IMR-90 (cell line): ENCODE data around the gene CFAP97D2. TPM values are rescaled to one million over a fixed set of nuclear protein-coding genes. Genes with fewer than 3 reads are reported as not detected.

Source experiments
- ATAC-seq: fragments of 200-7000 bp; cut with Tn5 transposase; 2 replicates; pipeline ENCODE4 v1.9.1; 2020; ENCODE audit warnings: low read depth, mild to moderate bottlenecking, moderate library complexity
- BruUV-seq: library from RNA; stranded (reverse); fragments of 400-500 nt; replicated peaks from 2 replicates; lab custom pipeline; 2021; lab: Mats Ljungman, UMichigan
- CTCF ChIA-PET: fragments of 300-600 bp; formaldehyde crosslinking; extraction: SDS; loops from one replicate; lab custom pipeline; 2021; ENCODE audit warnings: antibody characterized with exemption; lab: Yijun Ruan, JAX
- POLR2A ChIA-PET: fragments of 300-600 bp; sonication (Branson Sonifier 250); formaldehyde crosslinking; loops from one replicate; lab custom pipeline; 2022; ENCODE audit warnings: antibody characterized with exemption; ENCODE audit not compliant: unreplicated experiment; lab: Charles Lee
- DNase-seq: peaks from one replicate; pipeline ENCODE4 v3.0.0; 2013
- H2AFZ ChIP-seq: replicated peaks from 2 replicates; pipeline ENCODE3; 2013; ENCODE audit warnings: low read length, mild to moderate bottlenecking; ENCODE audit not compliant: poor library complexity
- H2AK5ac ChIP-seq: 2 replicates; pipeline ENCODE4 v1.6.1; 2013; ENCODE audit warnings: low read depth, low read length, inconsistent platforms
- H2AK9ac ChIP-seq: replicated peaks from 2 replicates; pipeline ENCODE3; 2013; ENCODE audit warnings: mild to moderate bottlenecking, low read depth, low read length, moderate library complexity; ENCODE audit not compliant: poor library complexity
- H2BK120ac ChIP-seq: 2 replicates; pipeline ENCODE4 v1.6.1; 2013; ENCODE audit warnings: low read depth, low read length, inconsistent platforms
- H2BK15ac ChIP-seq: 3 replicates; pipeline ENCODE4 v1.6.1; 2013; ENCODE audit warnings: low read depth, low read length, inconsistent platforms
- H2BK20ac ChIP-seq: 2 replicates; pipeline ENCODE4 v1.6.1; 2013; ENCODE audit warnings: low read depth, mild to moderate bottlenecking, inconsistent platforms, low read length, moderate library complexity
- H2BK5ac ChIP-seq: 2 replicates; pipeline ENCODE4 v1.6.1; 2013; ENCODE audit warnings: mild to moderate bottlenecking, low read depth, low read length, inconsistent platforms; ENCODE audit not compliant: poor library complexity, severe bottlenecking
- H3K14ac ChIP-seq: replicated peaks from 2 replicates; pipeline ENCODE4 v1.6.1; 2013; ENCODE audit warnings: low read depth, low read length, inconsistent platforms
- H3K18ac ChIP-seq: 2 replicates; pipeline ENCODE4 v1.6.1; 2013; ENCODE audit warnings: low read depth, low read length, control low read depth
- H3K23ac ChIP-seq: 2 replicates; pipeline ENCODE4 v1.6.1; 2013; ENCODE audit warnings: low read depth, low read length, inconsistent platforms
- H3K27ac ChIP-seq: 2 replicates; pipeline ENCODE4 v1.5.1; 2013; ENCODE audit warnings: mild to moderate bottlenecking, control low read depth, low read length; ENCODE audit not compliant: insufficient read depth
- H3K27me3 ChIP-seq: 2 replicates; pipeline ENCODE4 v1.6.1; 2013; ENCODE audit warnings: low read length; ENCODE audit not compliant: control insufficient read depth, insufficient read depth
- H3K36me3 ChIP-seq: 2 replicates; pipeline ENCODE4 v1.6.1; 2013; ENCODE audit warnings: low read length, mixed read lengths; ENCODE audit not compliant: control insufficient read depth, insufficient read depth
- H3K4ac ChIP-seq: 2 replicates; pipeline ENCODE4 v1.6.1; 2013; ENCODE audit warnings: low read depth, low read length, inconsistent platforms
- H3K4me1 ChIP-seq: 2 replicates; pipeline ENCODE4 v1.6.1; 2013; ENCODE audit warnings: low read length, mixed read lengths; ENCODE audit not compliant: control insufficient read depth, insufficient read depth
- H3K4me2 ChIP-seq: 2 replicates; pipeline ENCODE4 v1.6.1; 2013; ENCODE audit warnings: low read depth, mild to moderate bottlenecking, control low read depth, low read length, moderate library complexity
- H3K4me3 ChIP-seq: 2 replicates; pipeline ENCODE4 v1.5.1; 2013; ENCODE audit warnings: low read depth, mild to moderate bottlenecking, control low read depth, low read length, moderate library complexity; ENCODE audit not compliant: insufficient read depth
- H3K56ac ChIP-seq: 2 replicates; pipeline ENCODE4 v1.6.1; 2013; ENCODE audit warnings: low read length, inconsistent platforms; ENCODE audit not compliant: insufficient read depth; ENCODE audit errors: extremely low read depth
- H3K79me1 ChIP-seq, 2 experiments: 2 replicates each; pipeline ENCODE4 v1.6.1; 2013; ENCODE audit warnings: low read length in 2 of 2, inconsistent platforms in 1 of 2, low read depth in 1 of 2
- H3K9ac ChIP-seq: 2 replicates; pipeline ENCODE4 v1.6.1; 2013; ENCODE audit warnings: low read depth, low read length, control low read depth
- H3K9me1 ChIP-seq: 2 replicates; pipeline ENCODE4 v1.6.1; 2013; ENCODE audit warnings: low read length, inconsistent platforms; ENCODE audit not compliant: insufficient read depth
- H3K9me3 ChIP-seq: 2 replicates; pipeline ENCODE4 v1.6.1; 2013; ENCODE audit warnings: low read length; ENCODE audit not compliant: control insufficient read depth, insufficient read depth
- H4K20me1 ChIP-seq: 2 replicates; pipeline ENCODE4 v1.6.1; 2013; ENCODE audit warnings: low read length, inconsistent platforms; ENCODE audit not compliant: insufficient read depth
- H4K5ac ChIP-seq: 2 replicates; pipeline ENCODE4 v1.6.1; 2013; ENCODE audit warnings: mild to moderate bottlenecking, low read depth, low read length, control low read depth
- H4K8ac ChIP-seq, 2 experiments: 2 replicates each; pipeline ENCODE4 v1.6.1; 2013; ENCODE audit warnings: low read depth in 2 of 2, low read length in 2 of 2, control low read depth in 1 of 2, inconsistent platforms in 1 of 2
- H4K91ac ChIP-seq: 2 replicates; pipeline ENCODE4 v1.6.1; 2013; ENCODE audit warnings: low read depth, low read length, inconsistent platforms; ENCODE audit not compliant: insufficient read depth
- BHLHE40 ChIP-seq: fragments of 150-350 bp; IDR thresholded peaks from 2 replicates; pipeline ENCODE4 v1.6.1; 2016; ENCODE audit warnings: mild to moderate bottlenecking, low read depth, low read length
- CHD1 ChIP-seq: IDR thresholded peaks from 2 replicates; pipeline ENCODE4 v1.6.1; 2012; ENCODE audit warnings: low read depth, low read length, improper control_type of control experiment
- FOS ChIP-seq: fragments of 150-350 bp; IDR thresholded peaks from 2 replicates; pipeline ENCODE4 v1.6.1; 2016; ENCODE audit warnings: low read depth, low read length
- MAFK ChIP-seq: IDR thresholded peaks from 2 replicates; pipeline ENCODE4 v1.6.1; 2012; ENCODE audit warnings: low read depth, low read length, improper control_type of control experiment
- MAZ ChIP-seq: IDR thresholded peaks from 2 replicates; pipeline ENCODE4 v1.6.1; 2012; ENCODE audit warnings: low read depth, mild to moderate bottlenecking, low read length, improper control_type of control experiment, moderate library complexity, borderline replicate concordance
- MXI1 ChIP-seq: IDR thresholded peaks from 2 replicates; pipeline ENCODE4 v1.6.1; 2012; ENCODE audit warnings: low read depth, mild to moderate bottlenecking, low read length, moderate library complexity, borderline replicate concordance
- NFE2L2 ChIP-seq: fragments of 150-350 bp; IDR thresholded peaks from 2 replicates; pipeline ENCODE4 v1.6.1; 2016; ENCODE audit warnings: low read depth, mild to moderate bottlenecking, low read length
- RAD21 ChIP-seq: IDR thresholded peaks from 2 replicates; pipeline ENCODE4 v1.6.1; 2012; ENCODE audit warnings: low read length, improper control_type of control experiment
- RCOR1 ChIP-seq: IDR thresholded peaks from 2 replicates; pipeline ENCODE4 v1.6.1; 2012; ENCODE audit warnings: mild to moderate bottlenecking, low read length, improper control_type of control experiment; ENCODE audit not compliant: insufficient replicate concordance
- SMC3 ChIP-seq: fragments of 150-350 bp; IDR thresholded peaks from 2 replicates; pipeline ENCODE4 v1.6.1; 2016; ENCODE audit warnings: low read depth, mild to moderate bottlenecking, antibody characterized with exemption, low read length, moderate library complexity
- WGBS, 2 experiments: methylation state at CpG; one replicate each; pipeline versions ENCODE4 v1.1.5 to v1.1.7; 2013; ENCODE audit warnings: missing lambda C conversion rate in 2 of 2; ENCODE audit not compliant: insufficient read length in 1 of 2; ENCODE audit errors: extremely low coverage in 2 of 2; 5-methylcytosine and 5-hydroxymethylcytosine counted together
- dilution Hi-C: fragments of 300-500 bp; cut with HindIII; formaldehyde crosslinking; loops from one replicate; pipeline ENCODE4 v1.14.3; 2018; ENCODE audit warnings: low sequenced_read_pairs; ENCODE audit not compliant: unreplicated experiment
- in situ Hi-C: fragments of 300-500 bp; cut with MboI; formaldehyde crosslinking; loops from 3 replicates; pipeline ENCODE4 v1.14.3; 2019; ENCODE audit warnings: low sequenced_read_pairs, inconsistent platforms, mixed read lengths
- intact Hi-C: fragments of 100-400 bp; cut with micrococcal nuclease; formaldehyde crosslinking; loops from 2 replicates; pipeline ENCODE4 v1.10.0; 2022
- polyA plus RNA-seq, 3 experiments: library from polyadenylated mRNA; depleted of rRNA; stranded (reverse); fragments of >200 nt; gene quantifications; 2 replicates each; pipeline ENCODE4 v1.2.3, GENCODE V29; 2012; ENCODE audit warnings: low replicate concordance in 1 of 3
- total RNA-seq: library from RNA; depleted of rRNA; stranded (reverse); fragments of >200 nt; gene quantifications from 2 replicates; pipeline ENCODE4 v1.2.3, GENCODE V29; 2012
- TF ChIP-seq, protein P1 (sequence below): conservative IDR thresholded peaks from 2 replicates; pipeline ENCODE4 v1.5.1; 2012; ENCODE audit warnings: mild to moderate bottlenecking, low read depth, low read length, improper control_type of control experiment

Gene CFAP97D2
- total and polyA plus RNA-seq, 2 of the 4 experiments (the other 2 are of a cell fraction), result not detected

GRCh38 chr13:114249077-114249476 is 70.0 kb downstream of the CFAP97D2 start:
- no peak overlapping the region for H3K9ac ChIP-seq
- H4K8ac ChIP-seq, result no peak overlapping the region
- POLR2A ChIA-PET, result no interaction called here
- no peak overlapping the region for H3K4me2 ChIP-seq
- dilution Hi-C loops, result no loop called here
- H3K9me1 ChIP-seq, result peaks cover 12% of the 10 kb centered on the region
- H2AK5ac ChIP-seq, result 0 out of 2 replicates have a peak overlapping the region, but pooled peaks have one; percentile 7
- 100% methylated on average over 4 of the region's 7 CpGs; no CpG with 5 or more reads in 1 of the 2 experiments for WGBS, 2 experiments
- H2AFZ ChIP-seq, result no peak overlapping the region
- peaks cover 16% of the 10 kb centered on the region for H3K4me1 ChIP-seq
- H3K9me3 ChIP-seq, result no peaks in the 10 kb centered on the region
- peak overlapping the region; percentile 51; the same call in 1 of the 2 replicates for H4K91ac ChIP-seq
- no peak overlapping the region for H3K56ac ChIP-seq
- no peak overlapping the region for H2BK120ac ChIP-seq
- H3K27ac ChIP-seq, result no peak overlapping the region
- H4K20me1 ChIP-seq, result peaks cover 7% of the 10 kb centered on the region; the same call in 1 of the 2 replicates
- TF ChIP-seq RCOR1, result no peak
- no peak for TF ChIP-seq RAD21
- TF ChIP-seq MAFK, result no peak
- no peak for TF ChIP-seq MXI1
- no peak for TF ChIP-seq CHD1
- TF ChIP-seq MAZ, result no peak
- no peak for TF ChIP-seq BHLHE40
- TF ChIP-seq NFE2L2, result no peak
- TF ChIP-seq FOS, result no peak
- no peak for TF ChIP-seq SMC3
- TF ChIP-seq, protein P1, sequence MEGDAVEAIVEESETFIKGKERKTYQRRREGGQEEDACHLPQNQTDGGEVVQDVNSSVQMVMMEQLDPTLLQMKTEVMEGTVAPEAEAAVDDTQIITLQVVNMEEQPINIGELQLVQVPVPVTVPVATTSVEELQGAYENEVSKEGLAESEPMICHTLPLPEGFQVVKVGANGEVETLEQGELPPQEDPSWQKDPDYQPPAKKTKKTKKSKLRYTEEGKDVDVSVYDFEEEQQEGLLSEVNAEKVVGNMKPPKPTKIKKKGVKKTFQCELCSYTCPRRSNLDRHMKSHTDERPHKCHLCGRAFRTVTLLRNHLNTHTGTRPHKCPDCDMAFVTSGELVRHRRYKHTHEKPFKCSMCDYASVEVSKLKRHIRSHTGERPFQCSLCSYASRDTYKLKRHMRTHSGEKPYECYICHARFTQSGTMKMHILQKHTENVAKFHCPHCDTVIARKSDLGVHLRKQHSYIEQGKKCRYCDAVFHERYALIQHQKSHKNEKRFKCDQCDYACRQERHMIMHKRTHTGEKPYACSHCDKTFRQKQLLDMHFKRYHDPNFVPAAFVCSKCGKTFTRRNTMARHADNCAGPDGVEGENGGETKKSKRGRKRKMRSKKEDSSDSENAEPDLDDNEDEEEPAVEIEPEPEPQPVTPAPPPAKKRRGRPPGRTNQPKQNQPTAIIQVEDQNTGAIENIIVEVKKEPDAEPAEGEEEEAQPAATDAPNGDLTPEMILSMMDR, result no peak
- no peak overlapping the region for H4K5ac ChIP-seq
- H2BK5ac ChIP-seq, result peak overlapping the region; percentile 86
- H3K4me3 ChIP-seq, result no peak overlapping the region
- H3K79me1 ChIP-seq, result peaks cover 24 to 56% of the 10 kb centered on the region in 2 experiments
- intact Hi-C loops, result no loop called here
- H2BK15ac ChIP-seq, result no peak overlapping the region
- H3K18ac ChIP-seq, result peak overlapping the region; percentile 38; the same call in 1 of the 2 replicates
- ATAC-seq, result no peak
- peak overlapping the region; percentile 37; the same call in 1 of the 2 replicates for H2BK20ac ChIP-seq
- H3K4ac ChIP-seq, result no peak overlapping the region
- H3K14ac ChIP-seq, result no peak overlapping the region
- DNase-seq, result no peak
- no peaks in the 10 kb centered on the region for H3K27me3 ChIP-seq
- no peak overlapping the region for H3K23ac ChIP-seq
- no TSS peak for BruUV-seq
- no peak overlapping the region for H2AK9ac ChIP-seq
- in situ Hi-C loops, result no loop called here
- H3K36me3 ChIP-seq, result peaks cover 47% of the 10 kb centered on the region
- CTCF ChIA-PET, result no interaction called here
